Uterus (tissue), 2 donors: ENCODE results near the gene DHX38.

ENCODE experiments used
- POLR2A ChIP-seq, 2 donors: fragments of 450-650 bp; IDR thresholded peaks; one replicate each; pipeline ENCODE4 v1.6.1; 2016; ENCODE audit warnings: antibody characterized with exemption in 2 of 2, mild to moderate bottlenecking in 1 of 2, moderate library complexity in 1 of 2
- TF ChIP-seq, protein P1 (sequence below), 4 experiments: fragments of 200-600 bp in 2 of 4; fragments of 450-650 bp in 2 of 4; sonication (generic) in 2 of 4; IDR thresholded peaks; one replicate each; pipeline ENCODE4 v1.5.1; 2016 to 2019; ENCODE audit warnings: antibody characterized with exemption in 4 of 4, mild to moderate bottlenecking in 2 of 4, moderate library complexity in 1 of 4

- TF ChIP-seq, protein P1, sequence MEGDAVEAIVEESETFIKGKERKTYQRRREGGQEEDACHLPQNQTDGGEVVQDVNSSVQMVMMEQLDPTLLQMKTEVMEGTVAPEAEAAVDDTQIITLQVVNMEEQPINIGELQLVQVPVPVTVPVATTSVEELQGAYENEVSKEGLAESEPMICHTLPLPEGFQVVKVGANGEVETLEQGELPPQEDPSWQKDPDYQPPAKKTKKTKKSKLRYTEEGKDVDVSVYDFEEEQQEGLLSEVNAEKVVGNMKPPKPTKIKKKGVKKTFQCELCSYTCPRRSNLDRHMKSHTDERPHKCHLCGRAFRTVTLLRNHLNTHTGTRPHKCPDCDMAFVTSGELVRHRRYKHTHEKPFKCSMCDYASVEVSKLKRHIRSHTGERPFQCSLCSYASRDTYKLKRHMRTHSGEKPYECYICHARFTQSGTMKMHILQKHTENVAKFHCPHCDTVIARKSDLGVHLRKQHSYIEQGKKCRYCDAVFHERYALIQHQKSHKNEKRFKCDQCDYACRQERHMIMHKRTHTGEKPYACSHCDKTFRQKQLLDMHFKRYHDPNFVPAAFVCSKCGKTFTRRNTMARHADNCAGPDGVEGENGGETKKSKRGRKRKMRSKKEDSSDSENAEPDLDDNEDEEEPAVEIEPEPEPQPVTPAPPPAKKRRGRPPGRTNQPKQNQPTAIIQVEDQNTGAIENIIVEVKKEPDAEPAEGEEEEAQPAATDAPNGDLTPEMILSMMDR (IDR thresholded peaks at IDR 0.05), result no peak
- no peak for TF ChIP-seq POLR2A (IDR thresholded peaks at IDR 0.05)
Observed at GRCh38 chr16:72129976-72130656, 36.5 kb downstream of the DHX38 start.
